GM12878 (cell line): Measurements from ENCODE around the gene CCDC12. TPM values are rescaled to one million over a fixed set of nuclear protein-coding genes. Genes with fewer than 3 reads are reported as not detected.

Source experiments
- ATAC-seq: fragments of 200-7000 bp; cut with Tn5 transposase; 3 replicates; pipeline ENCODE4 v1.9.1; 2020; ENCODE audit warnings: mild to moderate bottlenecking, moderate library complexity
- BruUV-seq: library from RNA; stranded (reverse); fragments of 400-500 nt; replicated peaks from 2 replicates; lab custom pipeline; 2021; lab: Mats Ljungman, UMichigan
- CTCF ChIA-PET: fragments of 300-600 bp; sonication (Branson Sonifier 250); formaldehyde crosslinking; extraction: SDS; loops from one replicate; lab custom pipeline; 2021; ENCODE audit warnings: inconsistent platforms; lab: Yijun Ruan, JAX
- POLR2A ChIA-PET: fragments of 350-600 bp; formaldehyde crosslinking; extraction: SDS; loops from one replicate; lab custom pipeline; 2021; ENCODE audit warnings: inconsistent platforms; lab: Charles Lee
- RAD21 ChIA-PET: fragments of 300-600 bp; sonication (Branson Sonifier 250); formaldehyde crosslinking; loops from one replicate; lab custom pipeline; 2023; ENCODE audit warnings: antibody characterized with exemption; ENCODE audit not compliant: unreplicated experiment; lab: Charles Lee
- SMC1A ChIA-PET: fragments of 300-600 bp; sonication (Branson Sonifier 250); formaldehyde crosslinking; loops from one replicate; lab custom pipeline; 2023; ENCODE audit not compliant: unreplicated experiment, uncharacterized antibody; lab: Charles Lee
- DNase-seq: peaks from one replicate; pipeline ENCODE4 v3.0.0-alpha.2; 2011; ENCODE audit warnings: low read depth, low spot score
- FAIRE-seq: peaks from 3 replicates; lab custom pipeline; 2011; peaks lifted over from hg19 to GRCh38; lab: Jason Lieb, UNC
- H2AFZ ChIP-seq: 2 replicates; pipeline ENCODE4 v1.6.0; 2011; ENCODE audit warnings: low read depth, low read length, control low read depth; ENCODE audit not compliant: control insufficient read depth
- H3K27ac ChIP-seq: 2 replicates; pipeline ENCODE4 v1.5.1; 2011; ENCODE audit warnings: control low read depth; ENCODE audit not compliant: control insufficient read depth, insufficient read depth
- H3K27me3 ChIP-seq, 2 experiments: replicated peaks in 1 of 2; 2 replicates each; pipeline versions ENCODE4 v1.6.0 to v1.6.1; 2011; ENCODE audit warnings: low read length in 1 of 2; ENCODE audit not compliant: control insufficient read depth in 2 of 2, insufficient read depth in 2 of 2
- H3K36me3 ChIP-seq, 2 experiments: 2 replicates each; pipeline ENCODE4 v1.5.1; 2011; ENCODE audit warnings: low read length in 1 of 2; ENCODE audit not compliant: control insufficient read depth in 2 of 2, insufficient read depth in 2 of 2
- H3K4me1 ChIP-seq: 2 replicates; pipeline ENCODE4 v1.6.1; 2011; ENCODE audit warnings: mild to moderate bottlenecking, low read length, moderate library complexity, mixed read lengths; ENCODE audit not compliant: control insufficient read depth, insufficient read depth
- H3K4me2 ChIP-seq: 2 replicates; pipeline ENCODE4 v1.6.0; 2011; ENCODE audit warnings: control low read depth; ENCODE audit not compliant: control insufficient read depth, insufficient read depth
- H3K4me3 ChIP-seq: fragments of 200-600 bp; sonication (generic); 2 replicates; pipeline ENCODE4 v1.5.1; 2016
- H3K79me2 ChIP-seq: 2 replicates; pipeline ENCODE4 v1.6.0; 2011; ENCODE audit warnings: low read length; ENCODE audit not compliant: control insufficient read depth, insufficient read depth
- H3K9ac ChIP-seq: 2 replicates; pipeline ENCODE4 v1.8.0; 2011; ENCODE audit warnings: low read length, control low read depth, mixed read lengths; ENCODE audit not compliant: control insufficient read depth, insufficient read depth
- H3K9me3 ChIP-seq: replicated peaks from 3 replicates; pipeline ENCODE4 v1.5.1; 2011; ENCODE audit warnings: mild to moderate bottlenecking, low read length; ENCODE audit not compliant: control insufficient read depth, insufficient read depth
- H4K20me1 ChIP-seq: 2 replicates; pipeline ENCODE4 v1.6.0; 2011; ENCODE audit not compliant: control insufficient read depth, insufficient read depth
- BHLHE40 ChIP-seq, 2 experiments: fragments of 450-650 bp in 1 of 2; IDR thresholded peaks; 2 replicates each; pipeline ENCODE4 v1.6.1; 2011 to 2017; ENCODE audit warnings: low read depth in 2 of 2, borderline replicate concordance in 1 of 2, improper control_type of control experiment in 1 of 2, low read length in 1 of 2, mild to moderate bottlenecking in 1 of 2
- CHD2 ChIP-seq: IDR thresholded peaks from 2 replicates; pipeline ENCODE4 v1.6.1; 2011; ENCODE audit warnings: low read depth, low read length, improper control_type of control experiment, borderline replicate concordance
- EZH2 ChIP-seq: IDR thresholded peaks from 2 replicates; pipeline ENCODE4 v1.6.1; 2012; ENCODE audit warnings: low read depth, mild to moderate bottlenecking, control low read depth, inconsistent platforms, low read length, borderline replicate concordance; ENCODE audit not compliant: control insufficient read depth
- HDAC6 ChIP-seq: fragments of 200-600 bp; sonication (generic); IDR thresholded peaks from one replicate; pipeline ENCODE4 v1.8.0; 2017; ENCODE audit warnings: antibody characterized with exemption; ENCODE audit not compliant: unreplicated experiment
- IKZF1 ChIP-seq: fragments of 450-650 bp; conservative IDR thresholded peaks from 2 replicates; pipeline ENCODE4 v1.6.1; 2017; ENCODE audit warnings: antibody characterized with exemption, mild to moderate bottlenecking
- JUNB ChIP-seq: IDR thresholded peaks from 2 replicates; pipeline ENCODE4 v1.6.1; 2016; ENCODE audit warnings: antibody characterized with exemption, mild to moderate bottlenecking
- KAT2A ChIP-seq: conservative IDR thresholded peaks from 2 replicates; pipeline ENCODE4 v1.6.1; 2011; ENCODE audit warnings: low read depth, low read length; ENCODE audit not compliant: control insufficient read depth
- MLLT1 ChIP-seq: fragments of 450-650 bp; IDR thresholded peaks from 2 replicates; pipeline ENCODE4 v1.6.1; 2016; ENCODE audit warnings: mild to moderate bottlenecking
- NRF1 ChIP-seq: conservative IDR thresholded peaks from 2 replicates; pipeline ENCODE4 v1.6.1; 2011; ENCODE audit warnings: mild to moderate bottlenecking, low read depth, low read length, improper control_type of control experiment
- PKNOX1 ChIP-seq: fragments of 450-650 bp; IDR thresholded peaks from 2 replicates; pipeline ENCODE4 v1.6.1; 2016; ENCODE audit warnings: mild to moderate bottlenecking
- SMAD5 ChIP-seq: IDR thresholded peaks from 2 replicates; pipeline ENCODE4 v1.6.1; 2016; ENCODE audit warnings: antibody characterized with exemption, low read depth
- WGBS: methylation state at CpG from one replicate; pipeline ENCODE4 v1.1.6; 2016; ENCODE audit warnings: low lambda C conversion rate; ENCODE audit not compliant: insufficient replicate concordance, insufficient coverage; ENCODE audit errors: missing lambda C conversion rate; 5-methylcytosine and 5-hydroxymethylcytosine counted together
- in situ Hi-C: fragments of 300-500 bp; cut with MboI; formaldehyde crosslinking; loops from 9 replicates; pipeline ENCODE4 v1.14.3; 2018; ENCODE audit warnings: mixed read lengths
- intact Hi-C: fragments of 100-400 bp; cut with micrococcal nuclease; formaldehyde crosslinking; loops from one replicate; pipeline ENCODE4 v1.14.2; 2022; ENCODE audit not compliant: unreplicated experiment
- polyA plus RNA-seq, 11 experiments: library from polyadenylated mRNA; depleted of rRNA in 4 of 11; unstranded in 6 of 11; stranded (reverse) in 5 of 11; fragments of >200 nt; fragmentation: Nextera tagmentation in 4 of 11; fragmentation: Illumina TruSeq in 1 of 11; extraction: Ambion mirVana in 4 of 11; extraction: Trizol in 1 of 11; gene quantifications; 1 replicate in 1 of 11; 2 replicates in 10 of 11; pipeline versions ENCODE4 v1.2.1 to v1.2.3, GENCODE V29; 2011 to 2016; ENCODE audit warnings: inconsistent platforms in 2 of 11, missing spikeins in 2 of 11, low read depth in 1 of 11
- total RNA-seq, 4 experiments: library from RNA; depleted of rRNA in 3 of 4; stranded (reverse); fragments of >200 nt in 3 of 4; fragmentation: Illumina TruSeq in 1 of 4; extraction: Trizol in 1 of 4; gene quantifications; 2 replicates each; pipeline versions ENCODE4 v1.2.1 to v1.2.3, GENCODE V29; 2013 to 2021
- TF ChIP-seq, protein P1 (sequence below): fragments of 450-650 bp; IDR thresholded peaks from 2 replicates; pipeline ENCODE4 v1.6.1; 2017; ENCODE audit warnings: mild to moderate bottlenecking, moderate library complexity
- TF ChIP-seq, protein P2 (sequence below): IDR thresholded peaks from 2 replicates; pipeline ENCODE4 v1.6.1; 2011; ENCODE audit warnings: mild to moderate bottlenecking, low read depth, low read length, moderate library complexity; ENCODE audit not compliant: insufficient replicate concordance

The CCDC12 gene
- total and polyA plus RNA-seq, 10 of the 15 experiments (the other 5 are each of a cell fraction or from before 2014, with no cell fraction given), result 9.2 to 91.4 (median 61.3) TPM

GRCh38 chr3:46959161-46959511, 17.4 kb downstream of the CCDC12 start:
- in situ Hi-C loops, result no loop called here
- RAD21 ChIA-PET, result interaction anchor here (0.9 to 4.9 kb wide), 12 partner anchors 7 to 388 kb away, joined by 3 to 38 read pairs (median 5); partner anchors contain the start of gene NBEAL2
- H3K9me3 ChIP-seq, result peaks cover 3% of the 10 kb centered on the region; the same call in 2 of the 3 replicates
- 74% methylated on average over 6 of the region's 6 CpGs for WGBS
- H3K9ac ChIP-seq, result no peak overlapping the region
- peaks cover 87% of the 10 kb centered on the region for H3K79me2 ChIP-seq
- no TSS peak for BruUV-seq
- no peak overlapping the region for H3K4me3 ChIP-seq
- peaks cover 8 to 9% of the 10 kb centered on the region in 2 experiments; a peak in 3 of 4 replicates for H3K36me3 ChIP-seq
- DNase-seq, result no peak
- intact Hi-C loops, result no loop called here
- H3K4me2 ChIP-seq, result peak overlapping the region; percentile 22; the same call in 1 of the 2 replicates
- H3K27me3 ChIP-seq, result no peaks in the 10 kb centered on the region
- TF ChIP-seq BHLHE40 (IDR thresholded peaks at IDR 0.05; ENCODE audit: borderline replicate concordance in 1 of 2, low read depth in 2 of 2, low read length in 1 of 2), result peak in 1 of 2 experiments; percentile 50; a peak in 1 of 4 replicates
- TF ChIP-seq MLLT1, result no peak
- no peak for TF ChIP-seq SMAD5
- TF ChIP-seq PKNOX1, result peak; percentile 85
- TF ChIP-seq, protein P1, sequence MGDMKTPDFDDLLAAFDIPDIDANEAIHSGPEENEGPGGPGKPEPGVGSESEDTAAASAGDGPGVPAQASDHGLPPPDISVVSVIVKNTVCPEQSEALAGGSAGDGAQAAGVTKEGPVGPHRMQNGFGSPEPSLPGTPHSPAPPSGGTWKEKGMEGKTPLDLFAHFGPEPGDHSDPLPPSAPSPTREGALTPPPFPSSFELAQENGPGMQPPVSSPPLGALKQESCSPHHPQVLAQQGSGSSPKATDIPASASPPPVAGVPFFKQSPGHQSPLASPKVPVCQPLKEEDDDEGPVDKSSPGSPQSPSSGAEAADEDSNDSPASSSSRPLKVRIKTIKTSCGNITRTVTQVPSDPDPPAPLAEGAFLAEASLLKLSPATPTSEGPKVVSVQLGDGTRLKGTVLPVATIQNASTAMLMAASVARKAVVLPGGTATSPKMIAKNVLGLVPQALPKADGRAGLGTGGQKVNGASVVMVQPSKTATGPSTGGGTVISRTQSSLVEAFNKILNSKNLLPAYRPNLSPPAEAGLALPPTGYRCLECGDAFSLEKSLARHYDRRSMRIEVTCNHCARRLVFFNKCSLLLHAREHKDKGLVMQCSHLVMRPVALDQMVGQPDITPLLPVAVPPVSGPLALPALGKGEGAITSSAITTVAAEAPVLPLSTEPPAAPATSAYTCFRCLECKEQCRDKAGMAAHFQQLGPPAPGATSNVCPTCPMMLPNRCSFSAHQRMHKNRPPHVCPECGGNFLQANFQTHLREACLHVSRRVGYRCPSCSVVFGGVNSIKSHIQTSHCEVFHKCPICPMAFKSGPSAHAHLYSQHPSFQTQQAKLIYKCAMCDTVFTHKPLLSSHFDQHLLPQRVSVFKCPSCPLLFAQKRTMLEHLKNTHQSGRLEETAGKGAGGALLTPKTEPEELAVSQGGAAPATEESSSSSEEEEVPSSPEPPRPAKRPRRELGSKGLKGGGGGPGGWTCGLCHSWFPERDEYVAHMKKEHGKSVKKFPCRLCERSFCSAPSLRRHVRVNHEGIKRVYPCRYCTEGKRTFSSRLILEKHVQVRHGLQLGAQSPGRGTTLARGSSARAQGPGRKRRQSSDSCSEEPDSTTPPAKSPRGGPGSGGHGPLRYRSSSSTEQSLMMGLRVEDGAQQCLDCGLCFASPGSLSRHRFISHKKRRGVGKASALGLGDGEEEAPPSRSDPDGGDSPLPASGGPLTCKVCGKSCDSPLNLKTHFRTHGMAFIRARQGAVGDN, result peak; percentile 38; the same call in 1 of the 2 replicates
- TF ChIP-seq IKZF1, result 0 out of 2 replicates have a peak, but pooled peaks have one; percentile 23
- TF ChIP-seq KAT2A, result no peak
- TF ChIP-seq JUNB, result no peak
- no peak for TF ChIP-seq HDAC6
- TF ChIP-seq, protein P2, sequence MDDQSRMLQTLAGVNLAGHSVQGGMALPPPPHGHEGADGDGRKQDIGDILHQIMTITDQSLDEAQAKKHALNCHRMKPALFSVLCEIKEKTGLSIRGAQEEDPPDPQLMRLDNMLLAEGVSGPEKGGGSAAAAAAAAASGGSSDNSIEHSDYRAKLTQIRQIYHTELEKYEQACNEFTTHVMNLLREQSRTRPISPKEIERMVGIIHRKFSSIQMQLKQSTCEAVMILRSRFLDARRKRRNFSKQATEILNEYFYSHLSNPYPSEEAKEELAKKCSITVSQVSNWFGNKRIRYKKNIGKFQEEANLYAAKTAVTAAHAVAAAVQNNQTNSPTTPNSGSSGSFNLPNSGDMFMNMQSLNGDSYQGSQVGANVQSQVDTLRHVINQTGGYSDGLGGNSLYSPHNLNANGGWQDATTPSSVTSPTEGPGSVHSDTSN, result peak; percentile 13
- no peak for TF ChIP-seq NRF1
- no peak for TF ChIP-seq CHD2
- TF ChIP-seq EZH2, result no peak
- peak; percentile 6; the same call in 2 of the 3 replicates for ATAC-seq
- no peak overlapping the region for H2AFZ ChIP-seq
- SMC1A ChIA-PET, result interaction anchor here (0.8 to 17.2 kb wide), 14 partner anchors 7 to 356 kb away, joined by 3 to 298 read pairs (median 6); no protein-coding TSS in a partner anchor
- peak overlapping the region; percentile 35 for H3K27ac ChIP-seq
- peaks cover 63% of the 10 kb centered on the region for H3K4me1 ChIP-seq
- POLR2A ChIA-PET, result interaction anchor here (0.6 to 3.3 kb wide), 14 partner anchors 9 to 193 kb away, joined by 3 to 21 read pairs (median 6); partner anchors contain the start of genes CCDC12 and NBEAL2
- H4K20me1 ChIP-seq, result peaks cover 2% of the 10 kb centered on the region; the same call in 1 of the 2 replicates
- FAIRE-seq, result no peak
- CTCF ChIA-PET, result interaction anchor here (0.6 to 5.4 kb wide), 10 partner anchors 8 to 37 kb away, joined by 3 to 31 read pairs (median 4); no protein-coding TSS in a partner anchor
